GM12873 (cell line): ENCODE measurements around the gene EIF4B.

ENCODE experiments used
- TF ChIP-seq, protein P1 (sequence below): IDR thresholded peaks from 2 replicates; pipeline ENCODE4 v1.5.1; 2012; ENCODE audit warnings: low read depth, mild to moderate bottlenecking, moderate library complexity, low read length, control low read depth; ENCODE audit not compliant: insufficient read depth; ENCODE audit errors: missing control alignments

Gene EIF4B

DNA sequence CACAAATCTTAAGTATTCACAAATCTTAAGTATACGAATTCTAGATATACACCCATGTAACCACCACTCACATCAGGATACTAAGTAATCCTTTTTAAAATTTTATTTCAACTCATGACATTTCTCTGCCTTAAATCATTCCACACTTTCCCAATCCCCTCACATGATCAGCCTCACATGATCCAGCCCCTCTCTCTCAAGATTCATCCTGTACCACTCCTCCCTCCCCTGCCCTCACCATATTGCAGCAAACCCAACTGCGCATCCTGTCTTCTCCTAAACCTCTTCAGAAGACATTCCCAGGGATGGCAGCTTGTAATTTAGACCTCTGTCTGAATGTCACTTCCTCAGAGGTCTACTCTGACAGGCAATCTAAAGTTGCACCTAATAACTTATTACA is 1.7 kb upstream of the EIF4B start:
- TF ChIP-seq, protein P1, sequence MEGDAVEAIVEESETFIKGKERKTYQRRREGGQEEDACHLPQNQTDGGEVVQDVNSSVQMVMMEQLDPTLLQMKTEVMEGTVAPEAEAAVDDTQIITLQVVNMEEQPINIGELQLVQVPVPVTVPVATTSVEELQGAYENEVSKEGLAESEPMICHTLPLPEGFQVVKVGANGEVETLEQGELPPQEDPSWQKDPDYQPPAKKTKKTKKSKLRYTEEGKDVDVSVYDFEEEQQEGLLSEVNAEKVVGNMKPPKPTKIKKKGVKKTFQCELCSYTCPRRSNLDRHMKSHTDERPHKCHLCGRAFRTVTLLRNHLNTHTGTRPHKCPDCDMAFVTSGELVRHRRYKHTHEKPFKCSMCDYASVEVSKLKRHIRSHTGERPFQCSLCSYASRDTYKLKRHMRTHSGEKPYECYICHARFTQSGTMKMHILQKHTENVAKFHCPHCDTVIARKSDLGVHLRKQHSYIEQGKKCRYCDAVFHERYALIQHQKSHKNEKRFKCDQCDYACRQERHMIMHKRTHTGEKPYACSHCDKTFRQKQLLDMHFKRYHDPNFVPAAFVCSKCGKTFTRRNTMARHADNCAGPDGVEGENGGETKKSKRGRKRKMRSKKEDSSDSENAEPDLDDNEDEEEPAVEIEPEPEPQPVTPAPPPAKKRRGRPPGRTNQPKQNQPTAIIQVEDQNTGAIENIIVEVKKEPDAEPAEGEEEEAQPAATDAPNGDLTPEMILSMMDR: no peak

DNA sequence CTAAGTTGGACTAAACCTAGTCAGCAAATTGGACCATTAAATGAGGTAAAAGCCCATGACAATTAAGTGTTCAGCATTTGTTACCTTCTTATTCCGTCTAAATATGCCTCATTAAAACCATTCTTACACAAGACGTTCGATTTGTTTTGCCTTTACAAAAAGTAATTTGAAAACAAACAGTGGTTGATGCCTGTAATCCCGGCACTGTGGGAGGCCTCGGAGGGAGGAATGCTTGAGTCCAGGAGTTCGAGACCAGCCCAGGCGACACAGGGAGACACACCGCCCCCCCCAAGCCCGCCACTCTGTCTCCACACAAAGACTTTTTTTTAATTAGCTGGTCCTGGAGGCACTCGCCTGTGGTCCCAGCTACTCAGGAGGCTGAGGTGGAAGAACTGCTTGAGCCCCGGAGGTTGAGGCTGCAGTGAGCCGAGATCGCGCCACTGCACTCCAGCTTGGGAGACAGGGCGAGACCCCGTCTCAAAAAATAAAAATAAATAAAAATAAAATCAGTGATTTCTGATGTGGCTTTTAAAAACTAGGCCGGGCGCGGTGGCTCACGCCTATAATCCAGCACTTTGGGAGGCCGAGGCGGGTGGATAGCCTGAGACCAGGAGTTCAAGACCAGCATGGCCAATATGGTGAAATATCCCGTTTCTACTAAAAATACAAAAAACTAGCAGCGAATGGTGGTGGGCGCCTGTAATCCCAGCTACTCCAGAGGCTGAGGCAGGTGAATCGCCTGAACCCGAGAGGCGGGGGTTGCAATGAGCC is 856 bp upstream of the EIF4B start:
- TF ChIP-seq, protein P1: no peak

GRCh38 chr12:53006810-53007309 is 604 bp downstream of the EIF4B start:
- TF ChIP-seq, protein P1: no peak

GRCh38 chr12:53007343-53007742 is 1.1 kb downstream of the EIF4B start:
- TF ChIP-seq, protein P1: no peak

DNA sequence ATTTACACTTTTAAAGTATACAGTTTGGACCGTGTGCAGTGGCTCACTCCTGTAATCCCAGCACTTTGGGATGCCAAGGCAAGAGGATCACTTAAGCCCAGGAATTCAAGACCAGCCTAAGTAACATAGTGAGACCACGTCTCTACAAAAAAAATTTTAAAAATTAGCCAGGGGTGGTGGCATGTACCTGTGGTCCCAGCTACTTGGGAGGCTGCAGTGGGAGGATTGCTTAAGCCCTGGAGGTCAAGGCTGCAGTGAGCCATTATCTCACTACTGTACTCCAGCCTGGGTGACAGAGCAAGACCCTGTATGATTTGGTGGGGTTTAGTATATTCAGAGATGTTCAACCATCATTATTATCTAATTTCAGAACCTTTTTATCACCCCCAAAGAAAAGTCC is 4.7 kb downstream of the EIF4B start:
- TF ChIP-seq, protein P1: no peak

DNA sequence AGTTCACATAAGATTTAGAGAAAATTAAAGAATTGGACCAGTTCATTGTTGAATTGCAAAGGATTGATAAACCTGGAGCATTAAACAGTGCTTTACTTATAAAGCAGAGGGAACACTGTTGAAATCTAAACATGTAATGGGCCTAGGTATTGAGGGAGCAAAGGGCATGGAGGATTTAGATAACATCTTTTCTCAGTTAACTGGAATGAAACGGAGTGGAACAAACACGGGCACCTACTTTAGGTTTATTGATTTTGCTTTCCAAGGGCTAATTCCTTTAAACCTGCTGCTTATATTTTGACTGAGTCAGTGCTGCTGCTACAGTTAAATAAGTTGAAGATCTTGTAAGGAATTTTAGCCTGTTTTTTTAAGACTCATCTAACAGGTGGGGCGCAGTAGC is 5.6 kb downstream of the EIF4B start:
- TF ChIP-seq, protein P1: no peak

DNA sequence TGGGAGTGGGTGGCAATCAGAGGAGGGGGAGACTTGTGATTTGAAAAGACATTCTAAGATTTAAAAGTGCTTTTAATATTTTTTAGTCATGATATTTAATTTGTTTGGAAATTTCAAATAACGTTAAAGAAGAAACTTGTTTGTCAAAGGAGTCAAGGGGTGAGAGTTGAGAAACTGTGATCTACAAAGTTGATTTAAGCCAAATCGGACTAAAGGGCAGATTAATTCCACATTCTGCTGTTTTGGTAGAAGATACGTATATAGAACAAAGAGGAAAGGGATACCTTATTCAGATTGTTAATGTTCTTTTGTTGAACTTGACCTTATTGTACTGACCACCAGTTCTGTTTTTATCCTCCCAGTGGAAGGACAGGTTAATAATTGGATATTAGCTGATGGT is 6.7 kb downstream of the EIF4B start:
- TF ChIP-seq, protein P1: no peak
